Uterus (tissue), 4 donors: ENCODE measurements around the gene PKM. TPM values are rescaled to one million over a fixed set of nuclear protein-coding genes. Genes with fewer than 3 reads are reported as not detected.
"Not testable (repeated sequence)": the region's sequence is repeated elsewhere in the genome, so short reads cannot be mapped to it uniquely, and the experiment has no call there.

Experiments used
- DNase-seq, 2 donors: peaks; one replicate each; pipeline ENCODE4 v3.0.0-alpha.2; 2019 to 2020
- H3K27ac ChIP-seq, 2 donors: fragments of 200-600 bp; sonication (generic); 1 replicate in 1 of 2; 2 replicates in 1 of 2; pipeline ENCODE4 v1.5.1; 2016 to 2018
- H3K27me3 ChIP-seq, 2 donors: fragments of 200-600 bp; sonication (generic); one replicate each; pipeline ENCODE4 v1.5.1; 2018 to 2019; ENCODE audit warnings: control low read depth in 1 of 2
- H3K36me3 ChIP-seq, 2 donors: fragments of 200-600 bp; sonication (generic); one replicate each; pipeline ENCODE4 v1.5.1; 2019; ENCODE audit warnings: control low read depth in 1 of 2
- H3K4me1 ChIP-seq, 2 donors: fragments of 200-600 bp; sonication (generic); one replicate each; pipeline ENCODE4 v1.5.1; 2018 to 2019; ENCODE audit warnings: control low read depth in 1 of 2
- H3K4me3 ChIP-seq, 2 donors: fragments of 200-600 bp; sonication (generic); 1 replicate in 1 of 2; 2 replicates in 1 of 2; pipeline ENCODE4 v1.5.1; 2018 to 2019; ENCODE audit warnings: mild to moderate bottlenecking in 1 of 2
- H3K9me3 ChIP-seq, 2 donors: fragments of 200-600 bp; sonication (generic); one replicate each; pipeline ENCODE4 v1.5.1; 2019; ENCODE audit warnings: control low read depth in 1 of 2
- POLR2A ChIP-seq, 2 donors: fragments of 450-650 bp; IDR thresholded peaks; one replicate each; pipeline ENCODE4 v1.6.1; 2016; ENCODE audit warnings: antibody characterized with exemption in 2 of 2, mild to moderate bottlenecking in 1 of 2, moderate library complexity in 1 of 2
- intact Hi-C: fragments of 100-400 bp; cut with DNase I; formaldehyde crosslinking; loops from one replicate; pipeline ENCODE4 v1.15.1; 2023; ENCODE audit warnings: low total_unique reads
- total RNA-seq, 4 donors: library from RNA; depleted of rRNA in 3 of 4; stranded (reverse); fragments of >200 nt in 3 of 4; gene quantifications; one replicate each; pipeline versions ENCODE4 v1.1.0 to v1.2.4, GENCODE V29; 2014 to 2023
- TF ChIP-seq, protein P1 (sequence below), 4 experiments: fragments of 200-600 bp in 2 of 4; fragments of 450-650 bp in 2 of 4; sonication (generic) in 2 of 4; IDR thresholded peaks; one replicate each; pipeline ENCODE4 v1.5.1; 2016 to 2019; ENCODE audit warnings: antibody characterized with exemption in 4 of 4, mild to moderate bottlenecking in 2 of 4, moderate library complexity in 1 of 4
- donor health status: DM: yes; HTN: yes; CAD: no.

Gene PKM
- total RNA-seq, 4 donors from 2014 or later: 101 to 443 (median 191) TPM

DNA sequence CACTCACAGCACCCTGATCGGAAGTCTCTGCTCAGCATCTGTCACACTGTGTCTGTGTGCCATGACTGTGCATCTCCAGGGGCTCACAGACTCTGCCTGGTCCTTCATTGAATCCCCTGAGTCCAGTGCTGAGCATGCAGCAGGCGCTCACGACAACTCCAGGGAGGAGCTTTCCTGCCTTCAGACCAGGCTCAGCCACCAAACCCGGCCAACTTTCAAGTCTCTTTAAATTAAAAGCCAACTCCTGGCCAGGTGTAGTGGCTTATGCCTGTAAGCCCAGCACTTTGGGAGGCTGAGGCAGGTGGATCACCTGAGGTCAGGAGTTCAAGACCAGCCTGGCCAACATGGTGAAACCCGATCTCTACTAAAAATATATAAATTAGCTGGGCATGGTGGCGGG, 57.6 kb downstream of the PKM start:
- Histone ChIP-seq H3K36me3 (no peaks in the 10 kb centered on the region), H3K4me3 (no peak overlapping the region), H3K4me1 (no peaks in the 10 kb centered on the region), H3K27ac (no peak overlapping the region), H3K27me3 (no peaks in the 10 kb centered on the region), H3K9me3 (no peaks in the 10 kb centered on the region)
- no peak for DNase-seq
- TF ChIP-seq, protein P1, sequence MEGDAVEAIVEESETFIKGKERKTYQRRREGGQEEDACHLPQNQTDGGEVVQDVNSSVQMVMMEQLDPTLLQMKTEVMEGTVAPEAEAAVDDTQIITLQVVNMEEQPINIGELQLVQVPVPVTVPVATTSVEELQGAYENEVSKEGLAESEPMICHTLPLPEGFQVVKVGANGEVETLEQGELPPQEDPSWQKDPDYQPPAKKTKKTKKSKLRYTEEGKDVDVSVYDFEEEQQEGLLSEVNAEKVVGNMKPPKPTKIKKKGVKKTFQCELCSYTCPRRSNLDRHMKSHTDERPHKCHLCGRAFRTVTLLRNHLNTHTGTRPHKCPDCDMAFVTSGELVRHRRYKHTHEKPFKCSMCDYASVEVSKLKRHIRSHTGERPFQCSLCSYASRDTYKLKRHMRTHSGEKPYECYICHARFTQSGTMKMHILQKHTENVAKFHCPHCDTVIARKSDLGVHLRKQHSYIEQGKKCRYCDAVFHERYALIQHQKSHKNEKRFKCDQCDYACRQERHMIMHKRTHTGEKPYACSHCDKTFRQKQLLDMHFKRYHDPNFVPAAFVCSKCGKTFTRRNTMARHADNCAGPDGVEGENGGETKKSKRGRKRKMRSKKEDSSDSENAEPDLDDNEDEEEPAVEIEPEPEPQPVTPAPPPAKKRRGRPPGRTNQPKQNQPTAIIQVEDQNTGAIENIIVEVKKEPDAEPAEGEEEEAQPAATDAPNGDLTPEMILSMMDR (IDR thresholded peaks at IDR 0.05): no peak
- no peak for TF ChIP-seq POLR2A (IDR thresholded peaks at IDR 0.05)
- intact Hi-C loops: no loop called here

DNA sequence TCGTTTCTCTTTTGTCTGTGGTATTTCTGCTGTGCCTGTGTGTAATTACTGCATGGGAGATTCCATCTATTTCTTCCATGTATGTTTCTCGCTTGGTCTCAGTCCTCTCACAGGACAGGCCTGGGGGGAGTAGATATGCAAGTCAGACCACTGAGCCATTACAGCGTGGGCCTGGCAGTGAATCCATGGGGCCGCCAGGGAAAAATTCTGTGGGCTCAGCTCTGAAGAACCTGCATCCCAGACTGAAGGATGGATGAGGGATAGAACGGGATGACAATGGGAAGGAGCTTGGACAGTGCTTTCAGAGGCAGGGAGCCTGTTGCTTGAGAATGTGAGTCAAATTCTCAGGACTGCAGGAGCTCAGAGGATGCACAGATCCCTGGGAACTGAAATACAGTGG, 58.2 kb downstream of the PKM start:
- H3K4me1 ChIP-seq: no peaks in the 10 kb centered on the region
- H3K27me3 ChIP-seq: no peaks in the 10 kb centered on the region
- no peaks in the 10 kb centered on the region for H3K36me3 ChIP-seq
- TF ChIP-seq, protein P1 (IDR thresholded peaks at IDR 0.05): no peak
- TF ChIP-seq POLR2A (IDR thresholded peaks at IDR 0.05): no peak
- intact Hi-C loops: no loop called here
- no peak overlapping the region for H3K4me3 ChIP-seq
- DNase-seq: no peak
- no peaks in the 10 kb centered on the region for H3K9me3 ChIP-seq
- no peak overlapping the region for H3K27ac ChIP-seq

DNA sequence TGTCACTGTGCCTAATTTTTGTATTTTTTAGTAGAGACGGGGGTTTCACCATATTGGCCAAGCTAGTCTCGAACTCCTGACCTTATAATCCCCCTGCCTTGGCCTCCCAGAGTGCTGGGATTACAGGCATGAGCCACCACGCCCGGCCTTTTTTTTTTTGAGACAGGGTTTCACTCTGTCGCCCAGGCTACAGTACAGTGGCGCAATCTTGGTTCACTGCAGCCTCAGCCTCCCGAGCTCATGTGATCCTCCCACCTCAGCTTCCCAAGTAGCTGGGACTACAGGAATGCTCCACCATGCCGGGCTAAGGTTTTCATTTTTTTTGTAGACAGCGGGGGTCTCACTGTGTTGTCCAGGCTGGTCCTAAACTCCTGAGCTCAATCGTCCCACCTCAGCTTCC, 59.0 kb downstream of the PKM start:
- H3K27ac ChIP-seq, H3K27me3 ChIP-seq, intact Hi-C loops, H3K4me1 ChIP-seq, DNase-seq, H3K36me3 ChIP-seq, H3K9me3 ChIP-seq, H3K4me3 ChIP-seq: not testable (repeated sequence)

DNA sequence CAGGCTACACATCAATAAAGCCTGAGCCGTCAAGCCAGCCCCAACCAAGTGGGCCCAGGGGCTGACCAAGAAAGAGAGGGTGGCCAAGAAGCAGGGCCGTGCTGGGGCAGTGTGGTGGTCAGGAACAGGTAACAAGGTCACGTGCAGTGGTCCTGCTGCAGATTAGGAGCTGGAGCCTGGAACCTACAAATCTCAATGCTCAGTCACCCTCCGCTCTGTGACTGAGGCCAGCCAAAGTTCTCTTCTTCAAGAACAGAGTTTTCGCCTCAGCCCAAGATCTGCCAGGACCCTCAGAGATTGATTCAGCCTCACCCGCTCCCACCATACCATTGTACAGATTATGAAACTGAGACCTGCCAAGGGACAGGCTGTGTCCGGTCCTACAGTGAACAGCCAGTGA, 60.3 kb downstream of the PKM start:
- no peak for DNase-seq

DNA sequence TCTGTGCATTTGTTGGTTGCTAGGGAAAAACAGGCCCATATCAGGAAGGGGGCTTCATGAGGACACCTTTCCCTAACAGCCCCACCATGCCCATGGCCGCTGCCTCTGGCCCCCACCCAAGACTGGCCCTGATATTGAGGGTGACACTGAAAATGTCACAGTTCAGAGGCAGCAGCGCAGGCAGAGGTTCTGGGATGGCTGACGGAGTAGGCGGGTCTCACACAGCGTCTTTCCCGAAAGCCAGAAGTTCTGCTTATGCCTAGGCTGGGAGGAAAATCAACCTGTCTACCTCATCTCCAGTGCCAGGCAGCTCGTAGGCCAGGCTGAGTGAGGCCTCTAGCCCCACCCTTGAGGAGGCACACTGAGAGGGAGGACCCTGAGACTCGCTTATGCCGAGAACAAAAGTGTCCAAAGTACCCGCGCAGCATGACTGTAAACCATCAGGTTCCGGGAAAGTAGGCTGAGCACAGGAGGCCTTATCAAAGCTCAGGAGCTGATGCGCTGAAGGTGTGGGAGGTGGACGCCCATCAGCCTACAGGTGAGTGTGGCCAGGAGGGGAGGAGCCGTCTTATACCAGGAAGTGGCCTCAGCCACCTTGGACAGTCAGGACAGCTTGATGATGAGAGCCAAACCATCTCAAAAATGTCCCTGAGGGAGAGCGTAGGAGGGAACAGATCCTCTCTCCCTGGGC, 60.9 kb downstream of the PKM start:
- no peaks in the 10 kb centered on the region for H3K36me3 ChIP-seq
- no peaks in the 10 kb centered on the region for H3K27me3 ChIP-seq
- H3K9me3 ChIP-seq: no peaks in the 10 kb centered on the region
- no peak overlapping the region for H3K27ac ChIP-seq
- TF ChIP-seq, protein P1 (IDR thresholded peaks at IDR 0.05): no peak
- no peak for TF ChIP-seq POLR2A (IDR thresholded peaks at IDR 0.05)
- H3K4me3 ChIP-seq: no peak overlapping the region
- H3K4me1 ChIP-seq: no peaks in the 10 kb centered on the region
- no peak for DNase-seq
- intact Hi-C loops: no loop called here

More for the DNA sequence above, 60.3 kb downstream of the PKM start:
- no peaks in the 10 kb centered on the region for H3K9me3 ChIP-seq
- no peaks in the 10 kb centered on the region for H3K4me1 ChIP-seq
- H3K27me3 ChIP-seq: no peaks in the 10 kb centered on the region
- TF ChIP-seq POLR2A (IDR thresholded peaks at IDR 0.05): no peak
- no peak overlapping the region for H3K4me3 ChIP-seq
- no peak overlapping the region for H3K27ac ChIP-seq
- intact Hi-C loops: no loop called here
- no peaks in the 10 kb centered on the region for H3K36me3 ChIP-seq

DNA sequence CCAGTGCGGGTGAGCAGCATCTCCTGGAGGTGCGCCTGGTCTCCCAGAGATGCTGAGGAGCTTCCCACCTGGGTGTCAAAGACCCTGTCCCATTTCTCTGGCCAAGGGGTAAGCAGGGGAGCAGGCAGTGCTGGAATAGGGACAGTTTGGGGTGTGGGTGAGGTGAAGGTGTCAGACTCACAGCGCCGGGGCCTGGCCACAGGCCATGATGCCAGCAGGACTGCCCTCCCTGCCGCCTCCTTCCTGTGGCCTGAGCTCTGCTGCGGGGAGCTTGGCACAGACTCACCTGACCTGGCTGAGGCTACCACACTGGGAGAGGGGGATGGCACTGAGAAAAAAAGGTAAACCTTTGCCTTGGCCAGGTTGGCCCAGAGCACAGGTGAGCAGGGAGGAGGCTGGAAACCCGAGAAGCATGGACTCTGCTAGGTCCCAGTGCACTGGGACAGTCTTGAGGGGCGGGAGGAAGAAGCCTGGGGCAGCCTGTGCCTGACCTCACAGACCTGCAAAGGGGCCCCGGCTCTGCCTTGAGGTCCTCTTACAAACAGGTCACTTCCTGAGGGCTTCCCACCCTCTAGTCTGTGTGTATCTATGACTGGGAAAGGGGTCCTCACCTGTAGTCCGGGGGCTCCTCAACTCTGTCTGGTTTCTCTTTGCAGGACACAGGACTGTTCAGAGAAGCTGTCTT, 61.6 kb downstream of the PKM start:
- no peak for DNase-seq
- intact Hi-C loops: no loop called here

More for the DNA sequence above, 61.6 kb downstream of the PKM start:
- H3K27me3 ChIP-seq: no peaks in the 10 kb centered on the region
- no peak overlapping the region for H3K4me3 ChIP-seq
- H3K4me1 ChIP-seq: no peaks in the 10 kb centered on the region
- no peak for TF ChIP-seq POLR2A (IDR thresholded peaks at IDR 0.05)
- TF ChIP-seq, protein P1 (IDR thresholded peaks at IDR 0.05): no peak
- no peaks in the 10 kb centered on the region for H3K36me3 ChIP-seq
- no peaks in the 10 kb centered on the region for H3K9me3 ChIP-seq
- no peak overlapping the region for H3K27ac ChIP-seq
